Thymus (tissue), 11 donors: Measurements from ENCODE around the gene LILRB2. TPM values are rescaled to one million over a fixed set of nuclear protein-coding genes. Genes with fewer than 3 reads are reported as not detected.
"Not testable (repeated sequence)": the region's sequence is repeated elsewhere in the genome, so short reads cannot be mapped to it uniquely, and the experiment has no call there.

ENCODE experiments used
- DNase-seq, 9 donors: peaks; one replicate each; pipeline ENCODE4 v3.0.0-alpha.2; 2013; ENCODE audit warnings: low spot score in 9 of 9, low read depth in 6 of 9, missing footprints in 1 of 9
- H3K27ac ChIP-seq, 2 donors: one replicate each; pipeline ENCODE4 v1.5.1; 2013; ENCODE audit warnings: control low read depth in 1 of 2, low read depth in 1 of 2, low read length in 1 of 2, mild to moderate bottlenecking in 1 of 2, moderate library complexity in 1 of 2
- H3K27me3 ChIP-seq, 2 donors: one replicate each; pipeline ENCODE4 v1.5.1; 2013; ENCODE audit warnings: low read length in 1 of 2; ENCODE audit not compliant: control insufficient read depth in 2 of 2, insufficient read depth in 1 of 2
- H3K36me3 ChIP-seq, 2 donors: one replicate each; pipeline ENCODE4 v1.5.1; 2013; ENCODE audit warnings: low read length in 1 of 2, mild to moderate bottlenecking in 1 of 2, moderate library complexity in 1 of 2; ENCODE audit not compliant: control insufficient read depth in 2 of 2, insufficient read depth in 2 of 2
- H3K4me1 ChIP-seq, 2 donors: one replicate each; pipeline ENCODE4 v1.5.1; 2013; ENCODE audit warnings: low read length in 2 of 2; ENCODE audit not compliant: control insufficient read depth in 2 of 2, insufficient read depth in 2 of 2
- H3K4me3 ChIP-seq, 2 donors: one replicate each; pipeline ENCODE4 v1.5.1; 2013; ENCODE audit warnings: low read length in 2 of 2, control low read depth in 1 of 2, mild to moderate bottlenecking in 1 of 2
- H3K9me3 ChIP-seq, 2 donors: one replicate each; pipeline ENCODE4 v1.5.1; 2013; ENCODE audit warnings: low read length in 1 of 2, mild to moderate bottlenecking in 1 of 2; ENCODE audit not compliant: control insufficient read depth in 2 of 2, insufficient read depth in 1 of 2
- WGBS: extraction: QIAGEN DNeasy Blood & Tissue Kit; methylation state at CpG from one replicate; pipeline ENCODE4 v1.1.7; 2013; 5-methylcytosine and 5-hydroxymethylcytosine counted together
- polyA plus RNA-seq: library from polyadenylated mRNA; stranded (reverse); fragments of 200-250 nt; gene quantifications from one replicate; pipeline ENCODE4 v1.2.3, GENCODE V29; 2013
- total RNA-seq: library from RNA; stranded (reverse); fragments of 120-200 nt; gene quantifications from one replicate; pipeline ENCODE4 v1.2.4, GENCODE V29; 2013
- donor health status: healthy.

LILRB2 gene
- total and polyA plus RNA-seq, 2 donors = 0.90 to 7.3 TPM

DNA sequence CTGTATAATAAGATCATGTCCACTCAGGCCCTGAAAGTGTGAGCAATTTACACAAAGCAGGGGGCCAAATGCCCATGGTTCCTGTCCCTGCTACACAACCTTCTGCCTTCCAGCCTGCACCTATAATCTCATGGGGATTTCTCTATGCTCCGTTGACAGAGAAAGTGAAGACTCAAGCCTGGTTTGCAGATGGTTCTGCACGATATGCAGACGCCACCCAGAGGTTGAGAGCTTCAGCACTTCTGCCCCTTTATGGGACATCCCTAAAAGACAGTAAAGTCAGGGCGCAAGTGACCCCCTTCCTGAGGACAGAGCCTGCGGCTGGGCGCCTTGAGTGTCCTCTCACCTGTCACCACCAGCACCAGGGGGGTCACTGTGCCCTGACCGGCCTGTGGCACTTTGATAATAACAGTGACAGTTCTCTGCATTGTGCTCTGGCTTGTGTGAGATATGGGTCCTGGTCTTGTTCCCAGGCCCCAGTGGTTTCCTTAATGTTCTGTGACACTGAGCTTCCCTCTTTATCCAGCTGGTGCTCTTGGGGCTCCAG lies 16.9 kb upstream of the LILRB2 start:
- peaks cover 0 to 9% of the 10 kb centered on the region in 2 donors for H3K27me3 ChIP-seq
- H3K36me3 ChIP-seq = no peaks in the 10 kb centered on the region
- H3K9me3 ChIP-seq = no peaks in the 10 kb centered on the region
- DNase-seq = no peak
- no peak overlapping the region for H3K27ac ChIP-seq
- no peaks in the 10 kb centered on the region for H3K4me1 ChIP-seq
- no peak overlapping the region for H3K4me3 ChIP-seq
- 54% methylated on average over 7 of the region's 7 CpGs for WGBS

DNA sequence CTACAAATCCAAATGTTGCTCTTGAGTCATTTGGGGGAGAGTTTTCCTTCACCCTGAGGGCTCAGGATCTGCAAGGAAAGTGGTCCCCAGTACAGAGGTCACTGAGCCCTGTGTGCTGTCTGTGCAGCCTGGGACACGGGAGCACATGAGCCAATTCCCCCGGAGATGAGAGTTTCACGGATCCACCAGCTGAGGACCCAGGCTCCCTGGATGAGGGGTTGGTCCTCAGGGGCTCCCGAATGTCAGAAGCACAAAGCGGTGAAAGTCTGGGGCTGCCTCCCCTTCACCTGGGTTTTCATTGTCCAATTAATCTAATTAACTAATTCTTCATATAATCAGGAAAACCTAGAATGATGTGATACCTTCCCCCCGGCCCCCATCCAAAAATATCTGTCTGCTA lies 13.6 kb upstream of the LILRB2 start:
- no peaks in the 10 kb centered on the region for H3K4me1 ChIP-seq
- H3K36me3 ChIP-seq = no peaks in the 10 kb centered on the region
- WGBS = 94% methylated on average over 6 of the region's 6 CpGs
- H3K9me3 ChIP-seq = no peaks in the 10 kb centered on the region
- no peak overlapping the region for H3K4me3 ChIP-seq
- no peak for DNase-seq
- H3K27me3 ChIP-seq = peaks cover 0 to 9% of the 10 kb centered on the region in 2 donors
- H3K27ac ChIP-seq = no peak overlapping the region

DNA sequence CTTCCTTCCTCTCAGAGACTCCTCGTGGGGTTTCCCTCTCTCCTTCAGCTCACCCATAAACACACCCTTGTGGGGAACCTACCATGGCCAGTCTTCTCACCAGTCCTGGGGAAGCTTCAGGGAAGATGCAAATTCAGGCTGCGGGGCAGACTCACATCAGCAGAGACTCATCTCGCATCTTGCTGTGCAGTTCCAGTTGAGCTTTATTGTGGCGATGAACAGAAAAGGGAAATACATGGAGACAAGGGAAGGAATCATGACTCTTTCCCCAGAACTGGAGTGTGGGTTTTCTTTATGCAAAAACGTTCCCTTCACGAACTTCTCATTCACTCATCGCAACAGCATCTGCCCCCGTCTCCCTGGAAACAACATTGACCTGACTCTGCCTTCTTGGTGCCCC lies 8.2 kb upstream of the LILRB2 start:
- H3K9me3 ChIP-seq, DNase-seq, H3K27me3 ChIP-seq, H3K27ac ChIP-seq, H3K36me3 ChIP-seq, H3K4me3 ChIP-seq: not testable (repeated sequence)
- 67% methylated on average over 8 of the region's 8 CpGs for WGBS
- peaks cover 6 to 16% of the 10 kb centered on the region in 2 donors for H3K4me1 ChIP-seq

DNA sequence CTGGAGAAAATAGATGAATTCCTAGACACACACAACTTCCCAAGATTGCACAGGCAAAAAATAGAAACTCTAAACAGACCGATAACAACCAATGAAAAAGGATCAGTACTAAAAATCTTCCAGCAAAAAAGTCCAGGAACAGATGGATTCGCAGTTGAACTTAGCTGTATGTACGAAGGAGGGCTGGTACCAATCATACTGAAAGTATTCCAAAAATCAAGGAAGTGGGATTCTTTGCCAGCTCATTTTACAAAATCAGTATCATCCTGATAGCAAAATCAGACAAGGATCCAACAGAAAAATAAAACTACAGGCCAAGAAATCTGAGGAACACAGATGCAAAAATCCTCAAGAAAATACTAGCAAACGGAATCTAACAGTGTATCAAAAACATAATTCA lies 6.5 kb upstream of the LILRB2 start:
- DNase-seq = no peak
- H3K27ac ChIP-seq = no peak overlapping the region
- WGBS = 96% methylated on average over 4 of the region's 4 CpGs
- H3K36me3 ChIP-seq = no peaks in the 10 kb centered on the region
- H3K4me1 ChIP-seq = peaks cover 9 to 32% of the 10 kb centered on the region in 2 donors
- H3K4me3 ChIP-seq = no peak overlapping the region
- H3K27me3 ChIP-seq = no peaks in the 10 kb centered on the region
- peaks cover 0 to 4% of the 10 kb centered on the region in 2 donors for H3K9me3 ChIP-seq

DNA sequence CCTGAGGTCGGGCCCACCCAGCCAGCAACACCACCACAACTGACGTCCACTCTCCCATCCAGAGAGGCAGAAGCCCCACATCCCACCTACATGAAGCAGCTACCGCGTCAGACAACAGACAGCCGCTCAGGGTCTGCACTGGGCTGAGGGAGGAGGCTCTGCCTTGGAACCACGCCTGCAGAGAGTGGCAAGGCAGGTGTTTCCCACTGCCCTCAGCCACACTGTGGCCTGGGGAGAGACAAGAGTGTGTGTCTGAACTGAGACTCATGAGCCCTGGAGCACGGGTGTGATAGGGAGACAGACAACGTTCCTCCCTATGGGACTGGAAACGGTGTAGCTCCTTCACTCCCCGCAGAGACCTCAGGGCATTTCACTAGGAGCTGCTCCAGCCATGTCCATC lies 5.4 kb upstream of the LILRB2 start:
- not testable (repeated sequence) for H3K36me3 ChIP-seq, H3K27ac ChIP-seq
- 24% methylated on average over 8 of the region's 10 CpGs for WGBS

DNA sequence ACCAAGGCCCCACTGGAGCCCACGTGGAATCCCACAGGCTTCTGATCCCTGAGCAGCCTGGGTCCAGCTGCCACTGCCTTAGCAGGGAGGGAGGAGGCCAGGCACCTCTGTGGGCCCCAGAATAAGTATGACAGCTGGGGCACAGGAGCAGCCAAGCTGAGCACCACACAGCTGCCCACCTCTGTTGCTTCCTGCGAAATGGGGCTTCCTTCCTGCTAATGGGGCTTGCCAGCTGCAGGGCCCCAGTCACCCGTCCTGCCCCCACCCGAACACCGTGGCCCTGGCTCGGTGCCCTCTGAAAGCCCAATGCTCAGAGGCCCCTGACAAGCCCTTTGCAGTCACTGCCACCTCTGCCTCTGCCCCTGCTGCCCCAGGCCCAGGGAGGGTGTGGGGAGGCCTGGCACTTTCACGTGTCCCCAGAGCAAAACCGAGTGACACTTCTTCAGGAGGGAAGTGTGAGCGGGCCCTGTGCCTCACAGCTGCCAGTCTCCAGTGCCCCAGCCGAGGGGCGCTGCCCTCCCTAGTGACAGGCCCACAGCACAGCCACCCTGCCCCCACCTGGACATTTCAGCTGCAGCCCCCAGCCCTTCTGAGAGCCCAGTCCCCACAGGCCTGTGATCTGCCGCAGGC lies 4.6 kb upstream of the LILRB2 start:
- WGBS = 15% methylated on average over 11 of the region's 12 CpGs
- Histone ChIP-seq H3K27ac (peak overlapping the region in 1 of 2 donors; percentile 25), H3K4me1 (peaks cover 9 to 36% of the 10 kb centered on the region in 2 donors)
- DNase-seq = peak in 1 of 9 donors; percentile 19
- not testable (repeated sequence) for H3K4me3 ChIP-seq, H3K36me3 ChIP-seq, H3K9me3 ChIP-seq, H3K27me3 ChIP-seq

More for the DNA sequence above, 5.4 kb upstream of the LILRB2 start:
- H3K9me3 ChIP-seq, H3K4me3 ChIP-seq, DNase-seq, H3K27me3 ChIP-seq: not testable (repeated sequence)
- H3K4me1 ChIP-seq = peaks cover 9 to 36% of the 10 kb centered on the region in 2 donors

DNA sequence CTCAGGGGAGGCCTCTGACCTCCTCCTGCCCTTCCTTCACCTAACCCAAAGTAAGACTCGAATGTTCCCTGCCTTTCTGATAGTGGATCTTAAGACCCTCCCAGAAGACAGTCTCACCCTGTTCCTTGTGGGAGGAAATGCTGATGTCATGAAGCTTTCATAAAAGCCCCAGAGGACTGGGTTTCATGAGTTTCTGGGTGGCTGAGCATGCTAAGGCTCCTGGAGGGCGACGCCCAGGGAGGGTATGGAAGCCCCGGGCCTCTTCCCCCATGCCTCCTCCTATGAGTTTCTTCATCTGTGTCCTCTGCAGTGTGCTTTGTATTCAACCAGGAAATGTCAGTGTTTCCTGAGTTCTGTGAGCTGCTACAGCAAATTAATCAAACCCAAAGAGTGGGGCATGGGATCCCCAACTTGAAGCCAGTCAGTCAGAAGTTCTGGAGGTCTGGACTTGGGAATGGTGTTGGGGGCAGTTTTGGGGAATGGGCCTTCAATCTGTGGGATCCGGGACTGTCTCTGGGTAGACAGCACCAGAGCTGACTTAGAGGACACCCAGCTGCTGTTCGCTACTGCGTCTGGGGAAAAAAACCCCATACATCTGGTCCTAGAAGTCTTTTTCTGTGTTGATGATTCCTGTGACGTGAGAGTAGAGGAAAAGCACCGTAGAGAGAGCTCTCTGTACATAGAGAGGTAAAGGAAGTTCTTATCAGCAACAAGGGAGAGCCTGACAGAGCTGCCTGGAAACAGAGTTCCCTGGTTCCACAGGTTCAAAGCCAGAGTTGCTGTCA lies 2.0 kb upstream of the LILRB2 start:
- 31% methylated on average over 9 of the region's 9 CpGs for WGBS
- Histone ChIP-seq H3K36me3 (no peaks in the 10 kb centered on the region), H3K4me3 (no peak overlapping the region), H3K27me3 (peaks cover 0 to 16% of the 10 kb centered on the region in 2 donors), H3K9me3 (peaks cover 0 to 4% of the 10 kb centered on the region in 2 donors), H3K4me1 (peaks cover 9 to 36% of the 10 kb centered on the region in 2 donors), H3K27ac (peak overlapping the region in 1 of 2 donors; percentile 26)
- DNase-seq = peak in 1 of 9 donors; percentile 12

DNA sequence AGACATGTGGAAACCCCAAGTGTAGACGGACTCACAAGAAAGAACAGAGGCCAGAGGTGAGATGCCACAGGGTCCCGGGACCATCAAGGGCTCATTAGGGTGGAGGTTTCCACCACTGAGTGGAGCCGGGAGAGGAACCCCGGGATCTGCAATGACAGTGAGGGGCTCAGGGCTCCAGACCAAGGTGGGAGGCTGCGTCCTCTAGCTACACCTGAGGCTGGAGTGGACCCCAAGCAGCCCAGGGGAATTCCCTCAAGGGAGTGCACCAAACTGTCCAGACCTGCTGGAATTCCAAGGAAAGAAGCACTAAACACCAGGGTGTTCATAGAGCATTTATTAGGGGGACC lies 792 bp upstream of the LILRB2 start:
- DNase-seq, H3K4me3 ChIP-seq, H3K27ac ChIP-seq, H3K36me3 ChIP-seq, H3K9me3 ChIP-seq: not testable (repeated sequence)
- 82% methylated on average over 5 of the region's 5 CpGs for WGBS
- H3K4me1 ChIP-seq = peaks cover 9 to 34% of the 10 kb centered on the region in 2 donors
- peaks cover 0 to 16% of the 10 kb centered on the region in 2 donors for H3K27me3 ChIP-seq

DNA sequence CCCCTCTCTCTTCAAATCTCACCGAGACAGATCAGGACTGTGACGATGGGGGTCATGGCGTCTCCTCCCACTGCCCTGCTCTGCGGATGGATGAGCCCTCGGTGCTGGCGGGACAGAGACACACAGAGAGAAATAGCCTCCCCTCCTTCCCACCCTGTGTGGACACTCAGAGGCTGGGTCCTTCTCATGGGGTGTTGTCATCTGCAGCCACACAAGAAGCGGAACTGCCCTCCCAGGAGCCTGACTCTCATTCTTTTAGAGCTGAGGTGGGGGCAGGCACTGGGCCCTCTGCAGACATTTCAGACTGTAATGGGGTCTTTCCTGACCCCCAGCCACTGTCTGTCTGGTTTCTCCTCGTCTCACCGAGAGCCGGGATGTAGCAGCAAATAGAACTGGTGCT lies 469 bp downstream of the LILRB2 start:
- not testable (repeated sequence) for H3K27ac ChIP-seq, H3K9me3 ChIP-seq, H3K4me3 ChIP-seq, DNase-seq, H3K36me3 ChIP-seq
- WGBS = 25% methylated on average over 10 of the region's 10 CpGs
- peaks cover 0 to 16% of the 10 kb centered on the region in 2 donors for H3K27me3 ChIP-seq
- H3K4me1 ChIP-seq = peaks cover 9 to 25% of the 10 kb centered on the region in 2 donors
